HG02943 (cell line): Measurements from ENCODE around the gene CHN1.
A peak's percentile ranks its signal among the peaks of the same experiment; 100 is the strongest.

Source experiments
- ATAC-seq: cut with Tn5 transposase; IDR thresholded peaks from one replicate; pipeline ENCODE4 v1.9.1; 2021; ENCODE audit warnings: mild to moderate bottlenecking, low read depth, moderate library complexity; ENCODE audit not compliant: unreplicated experiment

Gene CHN1

GRCh38 chr2:174775571-174775980 is 229.6 kb downstream of the CHN1 start:
- no peak for ATAC-seq

GRCh38 chr2:174774886-174775285 is 230.3 kb downstream of the CHN1 start:
- no peak for ATAC-seq

GRCh38 chr2:174773215-174773614 is 232.0 kb downstream of the CHN1 start:
- ATAC-seq = no peak

GRCh38 chr2:174772472-174772801 is 232.7 kb downstream of the CHN1 start:
- ATAC-seq = no peak

- peak; percentile 63 for ATAC-seq
These were observed 233.3 kb downstream of the CHN1 start for GRCh38 chr2:174771631-174772471.

GRCh38 chr2:174771136-174771535 is 234.0 kb downstream of the CHN1 start:
- ATAC-seq = no peak

- no peak for ATAC-seq
These were observed 236.6 kb downstream of the CHN1 start for GRCh38 chr2:174768557-174768956.

- no peak for ATAC-seq
These were observed 238.9 kb downstream of the CHN1 start for GRCh38 chr2:174766271-174766670.

GRCh38 chr2:174765576-174765975 is 239.6 kb downstream of the CHN1 start:
- ATAC-seq = no peak

GRCh38 chr2:174764280-174765255 is 240.6 kb downstream of the CHN1 start, which contains the start of gene CHRNA1:
CHRNA1 (minus strand) TSS chr2:174764472; CDS start chr2:174764394, 78 bp downstream.
- peak; percentile 51 for ATAC-seq

- ATAC-seq = no peak
These were observed 241.4 kb downstream of the CHN1 start for GRCh38 chr2:174763780-174764179.

- ATAC-seq = no peak
These were observed 242.7 kb downstream of the CHN1 start for GRCh38 chr2:174762464-174762863.

- no peak for ATAC-seq
These were observed 243.3 kb downstream of the CHN1 start for GRCh38 chr2:174761837-174762236.

GRCh38 chr2:174760845-174761473 is 244.2 kb downstream of the CHN1 start:
- ATAC-seq = no peak

GRCh38 chr2:174759381-174760065 is 245.7 kb downstream of the CHN1 start:
- no peak for ATAC-seq

GRCh38 chr2:174756743-174757142 is 248.4 kb downstream of the CHN1 start:
- no peak for ATAC-seq

GRCh38 chr2:174753038-174753633 is 252.0 kb downstream of the CHN1 start:
- ATAC-seq = peak; percentile 15

GRCh38 chr2:174752403-174753037 is 252.7 kb downstream of the CHN1 start:
- ATAC-seq = peak; percentile 78

- peak; percentile 47 for ATAC-seq
These were observed 254.2 kb downstream of the CHN1 start for GRCh38 chr2:174750923-174751441.
